ENCODE data around the gene ARID2. TPM values are rescaled to one million over a fixed set of nuclear protein-coding genes. Genes with fewer than 3 reads are reported as not detected.

ARID2 gene
- total and polyA plus RNA-seq, 10 of the 15 experiments (the other 5 are each of a cell fraction or from before 2014, with no cell fraction given) = 9.2 to 29.8 (median 20.3) TPM

- TF ChIP-seq TCF12 (IDR thresholded peaks at IDR 0.05; ENCODE audit: low read depth, low read length) = no peak
Measured at GRCh38 chr12:45760333-45760732, 30.8 kb downstream of the ARID2 start (continued).

- in situ Hi-C loops (cut with MboI) = no loop called here
- peaks cover 42% of the 10 kb centered on the region for H3K79me2 ChIP-seq (ENCODE audit: control insufficient read depth, insufficient read depth, low read length)
- ATAC-seq (peak; percentile 78), FAIRE-seq (no peak), DNase-seq (ENCODE audit: low read depth, low spot score) (no peak)
- no peaks in the 10 kb centered on the region; the same call in none of the 3 replicates for H3K9me3 ChIP-seq (replicated peaks; ENCODE audit: control insufficient read depth, insufficient read depth, low read length)
- RAD21 ChIA-PET (ENCODE audit: unreplicated experiment) = interaction anchor here (0.7 to 1.5 kb wide), 8 partner anchors 15 to 363 kb away, joined by 3 to 8 read pairs (median 3); no protein-coding TSS in a partner anchor
- no peak overlapping the region for H3K4me3 ChIP-seq
- SMC1A ChIA-PET (ENCODE audit: uncharacterized antibody, unreplicated experiment) = interaction anchor here (0.7 to 1.5 kb wide), 9 partner anchors 10 to 226 kb away, joined by 3 to 6 read pairs (median 3); no protein-coding TSS in a partner anchor
- no peaks in the 10 kb centered on the region for H3K36me3 ChIP-seq (ENCODE audit: control insufficient read depth in 2 of 2, insufficient read depth in 2 of 2, low read length in 1 of 2)
- no peak overlapping the region for H2AFZ ChIP-seq (ENCODE audit: control insufficient read depth, low read depth, low read length)
- intact Hi-C loops (cut with micrococcal nuclease; ENCODE audit: unreplicated experiment) = no loop called here
- H4K20me1 ChIP-seq (ENCODE audit: control insufficient read depth, insufficient read depth) = no peaks in the 10 kb centered on the region
- H3K27ac ChIP-seq (ENCODE audit: control insufficient read depth, insufficient read depth) = no peak overlapping the region
- H3K9ac ChIP-seq (ENCODE audit: control insufficient read depth, insufficient read depth, low read length) = no peak overlapping the region
- POLR2A ChIA-PET = interaction anchor here (0.6 kb wide), 1 partner anchor 248 kb away, joined by 3 read pairs; no protein-coding TSS in a partner anchor
- BruUV-seq (replicated peaks) = no TSS peak
- H3K27me3 ChIP-seq (replicated peaks in 1 of 2; ENCODE audit: control insufficient read depth in 2 of 2, insufficient read depth in 2 of 2, low read length in 1 of 2) = no peaks in the 10 kb centered on the region
- CTCF ChIA-PET = interaction anchor here (0.6 to 2.7 kb wide), 27 partner anchors 9 to 1257 kb away, joined by 3 to 16 read pairs (median 3); no protein-coding TSS in a partner anchor
- no peak overlapping the region for H3K4me2 ChIP-seq (ENCODE audit: control insufficient read depth, insufficient read depth)
- H3K4me1 ChIP-seq (ENCODE audit: control insufficient read depth, insufficient read depth, low read length) = no peaks in the 10 kb centered on the region
- WGBS (ENCODE audit: insufficient coverage, insufficient replicate concordance, low lambda C conversion rate, missing lambda C conversion rate) = 71% methylated on average over 3 of the region's 3 CpGs
- TF ChIP-seq MXI1 (IDR thresholded peaks at IDR 0.05; ENCODE audit: low read depth, low read length) = no peak
- TF ChIP-seq CREB1 (IDR thresholded peaks at IDR 0.05; ENCODE audit: low read depth) = no peak
- no peak for TF ChIP-seq SP1 (IDR thresholded peaks at IDR 0.05; ENCODE audit: low read depth, low read length)
- no peak for TF ChIP-seq KAT2A (conservative IDR thresholded peaks at IDR 0.05; ENCODE audit: control insufficient read depth, low read depth, low read length)
- no peak for TF ChIP-seq PKNOX1 (IDR thresholded peaks at IDR 0.05)
- no peak for TF ChIP-seq SIN3A (IDR thresholded peaks at IDR 0.05; ENCODE audit: low read depth, low read length)
- TF ChIP-seq CTCF (IDR thresholded peaks at IDR 0.05 in 2 of 3, conservative IDR thresholded peaks at IDR 0.05 in 1 of 3; ENCODE audit: control insufficient read depth in 2 of 3, extremely low read depth in 1 of 3, insufficient read depth in 1 of 3, low read depth in 3 of 3, low read length in 3 of 3) = peak; percentile 50 to 62 (median 57)
- TF ChIP-seq POLR2AphosphoS5 (IDR thresholded peaks at IDR 0.05; ENCODE audit: low read length) = no peak
- TF ChIP-seq GABPA (IDR thresholded peaks at IDR 0.05; ENCODE audit: low read depth) = no peak
- TF ChIP-seq FOXK2 (IDR thresholded peaks at IDR 0.05) = no peak
- TF ChIP-seq MLLT1 (IDR thresholded peaks at IDR 0.05) = no peak
- no peak for TF ChIP-seq NKRF (conservative IDR thresholded peaks at IDR 0.05)
- peak; percentile 58 for TF ChIP-seq RAD21 (IDR thresholded peaks at IDR 0.05; ENCODE audit: insufficient read depth, low read depth, low read length)
Measured at GRCh38 chr12:45762185-45763110, 32.9 kb downstream of the ARID2 start.
